IPS DF 6.9 (cell line): ENCODE measurements around the gene EFEMP1.

Experiments used
- DNase-seq: peaks from one replicate; pipeline ENCODE4 v3.0.0-alpha.2; 2013; ENCODE audit warnings: low read depth, low spot score
- H3K27ac ChIP-seq: one replicate; pipeline ENCODE4 v1.5.1; 2013; ENCODE audit warnings: low read length, control low read depth
- H3K27me3 ChIP-seq: 2 replicates; pipeline ENCODE4 v1.6.1; 2013; ENCODE audit warnings: mild to moderate bottlenecking, low read length; ENCODE audit not compliant: control insufficient read depth, insufficient read depth
- H3K36me3 ChIP-seq: 2 replicates; pipeline ENCODE4 v1.6.1; 2013; ENCODE audit warnings: low read length; ENCODE audit not compliant: control insufficient read depth, insufficient read depth
- H3K4me1 ChIP-seq: 2 replicates; pipeline ENCODE4 v1.6.1; 2013; ENCODE audit warnings: low read length; ENCODE audit not compliant: control insufficient read depth, insufficient read depth
- H3K4me3 ChIP-seq: 2 replicates; pipeline ENCODE4 v1.5.1; 2013; ENCODE audit warnings: mild to moderate bottlenecking, low read length
- H3K9me3 ChIP-seq: 2 replicates; pipeline ENCODE4 v1.6.1; 2013; ENCODE audit warnings: low read length, inconsistent platforms; ENCODE audit not compliant: control insufficient read depth, insufficient read depth
- WGBS: extraction: QIAGEN DNeasy Blood & Tissue Kit; methylation state at CpG from one replicate; pipeline ENCODE4 v1.1.7; 2013; ENCODE audit warnings: mixed read lengths, missing lambda C conversion rate; ENCODE audit not compliant: insufficient read length, insufficient coverage; 5-methylcytosine and 5-hydroxymethylcytosine counted together

Gene EFEMP1

GRCh38 chr2:55917117-55917516, 6.5 kb downstream of the EFEMP1 start:
- Histone ChIP-seq H3K9me3 (no peaks in the 10 kb centered on the region), H3K4me3 (no peak overlapping the region), H3K27me3 (no peaks in the 10 kb centered on the region; the same call in 1 of the 2 replicates), H3K27ac (no peak overlapping the region), H3K4me1 (no peaks in the 10 kb centered on the region; the same call in 1 of the 2 replicates), H3K36me3 (no peaks in the 10 kb centered on the region)
- WGBS = no CpG with 5 or more reads among the region's 5 CpGs
- no peak for DNase-seq

GRCh38 chr2:55916473-55917049, 7.0 kb downstream of the EFEMP1 start:
- no CpG with 5 or more reads among the region's 7 CpGs for WGBS
- Histone ChIP-seq H3K9me3 (no peaks in the 10 kb centered on the region), H3K27me3 (no peaks in the 10 kb centered on the region), H3K27ac (no peak overlapping the region), H3K36me3 (no peaks in the 10 kb centered on the region), H3K4me1 (no peaks in the 10 kb centered on the region), H3K4me3 (no peak overlapping the region)
- DNase-seq = no peak

DNA sequence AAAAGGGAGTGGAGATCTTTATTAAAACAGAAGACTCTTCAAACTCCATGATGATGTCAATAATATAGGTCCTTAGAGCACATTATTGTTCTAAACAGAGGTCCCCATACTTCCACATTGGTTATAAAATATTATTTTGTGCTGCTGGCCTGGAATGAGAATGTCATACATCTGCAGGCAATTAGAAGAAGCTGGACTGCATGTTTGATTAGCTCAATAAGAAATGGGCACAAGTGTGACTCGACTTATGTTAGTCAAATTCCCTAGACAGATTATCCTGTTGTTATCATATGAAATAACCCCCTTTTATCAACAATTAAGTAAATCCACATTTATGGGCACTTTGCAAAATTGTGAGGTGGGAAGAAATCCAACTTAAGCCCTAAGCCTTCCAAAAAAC, 8.8 kb downstream of the EFEMP1 start:
- Histone ChIP-seq H3K9me3 (no peaks in the 10 kb centered on the region), H3K27ac (no peak overlapping the region), H3K27me3 (no peaks in the 10 kb centered on the region), H3K4me1 (no peaks in the 10 kb centered on the region), H3K4me3 (no peak overlapping the region), H3K36me3 (no peaks in the 10 kb centered on the region)
- DNase-seq = no peak
- WGBS = no CpG with 5 or more reads among the region's 1 CpG

- Histone ChIP-seq H3K27me3 (no peaks in the 10 kb centered on the region), H3K27ac (no peak overlapping the region), H3K4me3 (no peak overlapping the region), H3K36me3 (no peaks in the 10 kb centered on the region), H3K9me3 (no peaks in the 10 kb centered on the region), H3K4me1 (no peaks in the 10 kb centered on the region)
- no peak for DNase-seq
- no CpG with 5 or more reads among the region's 3 CpGs for whole genome bisulfite sequencing
Observed at GRCh38 chr2:55912926-55913325, 10.7 kb downstream of the EFEMP1 start.

DNA sequence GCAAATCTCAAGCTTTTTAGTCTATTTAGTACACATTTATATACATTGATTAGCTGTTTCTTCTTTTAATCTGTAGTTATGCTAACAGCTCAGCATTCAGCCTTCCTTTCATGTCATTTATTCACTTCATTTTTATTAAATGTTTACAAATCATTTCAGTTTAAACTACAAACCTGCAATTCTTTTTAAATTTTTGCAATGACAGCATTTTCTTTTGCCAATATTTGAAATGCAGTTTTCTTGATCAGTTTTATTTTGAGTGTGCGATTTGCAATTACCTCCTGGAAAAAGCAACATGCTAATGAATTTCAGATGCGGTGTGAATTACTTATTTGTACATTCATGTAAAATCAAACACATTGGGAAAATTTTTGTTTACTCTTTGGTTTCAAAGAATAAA, 13.5 kb downstream of the EFEMP1 start:
- H3K27me3 ChIP-seq = no peaks in the 10 kb centered on the region
- no CpG with 5 or more reads among the region's 2 CpGs for WGBS

GRCh38 chr2:55907686-55908085, 15.9 kb downstream of the EFEMP1 start:
- Histone ChIP-seq H3K4me1 (no peaks in the 10 kb centered on the region), H3K9me3 (no peaks in the 10 kb centered on the region), H3K4me3 (no peak overlapping the region), H3K36me3 (no peaks in the 10 kb centered on the region), H3K27me3 (no peaks in the 10 kb centered on the region), H3K27ac (no peak overlapping the region)
- no peak for DNase-seq
- WGBS = no CpG with 5 or more reads among the region's 3 CpGs

More for the DNA sequence above, 13.5 kb downstream of the EFEMP1 start:
- H3K9me3 ChIP-seq = no peaks in the 10 kb centered on the region
- no peak for DNase-seq
- no peak overlapping the region for H3K4me3 ChIP-seq
- no peak overlapping the region for H3K27ac ChIP-seq
- H3K4me1 ChIP-seq = no peaks in the 10 kb centered on the region
- no peaks in the 10 kb centered on the region for H3K36me3 ChIP-seq

- no CpG with 5 or more reads among the region's 1 CpG for WGBS
- Histone ChIP-seq H3K27ac (no peak overlapping the region), H3K4me3 (no peak overlapping the region)
Observed at GRCh38 chr2:55906993-55907392, 16.6 kb downstream of the EFEMP1 start.

GRCh38 chr2:55903727-55904126, 19.9 kb downstream of the EFEMP1 start:
- no CpG with 5 or more reads among the region's 2 CpGs for WGBS
- H3K36me3 ChIP-seq = no peaks in the 10 kb centered on the region
- no peaks in the 10 kb centered on the region for H3K4me1 ChIP-seq
- H3K9me3 ChIP-seq = no peaks in the 10 kb centered on the region
- no peak overlapping the region for H3K4me3 ChIP-seq
- H3K27ac ChIP-seq = no peak overlapping the region
- H3K27me3 ChIP-seq = no peaks in the 10 kb centered on the region
- DNase-seq = no peak

More at GRCh38 chr2:55906993-55907392, 16.6 kb downstream of the EFEMP1 start:
- H3K36me3 ChIP-seq = no peaks in the 10 kb centered on the region
- no peak for DNase-seq
- H3K4me1 ChIP-seq = no peaks in the 10 kb centered on the region
- no peaks in the 10 kb centered on the region for H3K9me3 ChIP-seq
- H3K27me3 ChIP-seq = no peaks in the 10 kb centered on the region

DNA sequence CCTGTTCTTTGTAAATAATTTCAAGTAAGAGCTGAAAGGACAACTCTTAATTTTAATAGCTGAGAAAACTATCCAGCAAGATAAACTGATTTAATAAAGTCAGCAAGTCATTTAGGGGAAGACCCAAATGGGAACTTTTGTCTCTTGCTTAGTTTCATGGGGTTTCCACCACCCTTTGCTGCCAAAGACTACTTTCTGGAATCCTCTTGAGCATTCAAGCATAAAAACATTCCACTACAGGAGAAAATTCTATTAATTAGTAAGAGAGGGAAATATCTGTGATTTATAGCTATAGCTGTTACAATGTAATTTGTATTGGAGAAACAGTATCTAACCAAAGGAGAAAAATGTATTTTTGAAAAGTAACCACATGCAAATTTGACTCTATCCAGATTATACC, 20.6 kb downstream of the EFEMP1 start:
- no peak overlapping the region for H3K4me3 ChIP-seq
- no peak for DNase-seq
- H3K4me1 ChIP-seq = no peaks in the 10 kb centered on the region
- no peak overlapping the region for H3K27ac ChIP-seq
- H3K9me3 ChIP-seq = no peaks in the 10 kb centered on the region
- H3K27me3 ChIP-seq = no peaks in the 10 kb centered on the region
- no peaks in the 10 kb centered on the region for H3K36me3 ChIP-seq

DNA sequence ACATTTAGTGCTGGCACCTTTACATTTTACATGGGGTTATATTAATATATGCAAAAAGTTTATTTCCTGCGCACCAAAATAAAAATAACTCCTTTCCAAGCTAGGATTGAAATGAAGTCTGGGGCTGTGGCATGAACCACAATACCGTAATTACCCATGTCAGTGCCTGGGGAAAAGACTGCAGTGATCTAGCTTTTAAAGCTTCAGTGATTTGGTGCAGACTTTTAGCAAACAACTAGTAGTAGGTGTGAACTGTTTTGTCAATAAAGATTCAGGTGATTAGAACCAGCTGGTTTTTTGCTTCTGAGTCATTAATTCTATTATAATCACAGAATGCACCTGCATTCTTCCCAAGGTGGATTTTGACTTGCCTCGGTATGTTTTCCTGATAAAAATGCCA, 21.2 kb downstream of the EFEMP1 start:
- H3K27me3 ChIP-seq = no peaks in the 10 kb centered on the region
- H3K4me1 ChIP-seq = no peaks in the 10 kb centered on the region
- H3K9me3 ChIP-seq = no peaks in the 10 kb centered on the region
- H3K27ac ChIP-seq = no peak overlapping the region
- no CpG with 5 or more reads among the region's 3 CpGs for WGBS
- no peaks in the 10 kb centered on the region for H3K36me3 ChIP-seq
- no peak for DNase-seq
- no peak overlapping the region for H3K4me3 ChIP-seq

DNA sequence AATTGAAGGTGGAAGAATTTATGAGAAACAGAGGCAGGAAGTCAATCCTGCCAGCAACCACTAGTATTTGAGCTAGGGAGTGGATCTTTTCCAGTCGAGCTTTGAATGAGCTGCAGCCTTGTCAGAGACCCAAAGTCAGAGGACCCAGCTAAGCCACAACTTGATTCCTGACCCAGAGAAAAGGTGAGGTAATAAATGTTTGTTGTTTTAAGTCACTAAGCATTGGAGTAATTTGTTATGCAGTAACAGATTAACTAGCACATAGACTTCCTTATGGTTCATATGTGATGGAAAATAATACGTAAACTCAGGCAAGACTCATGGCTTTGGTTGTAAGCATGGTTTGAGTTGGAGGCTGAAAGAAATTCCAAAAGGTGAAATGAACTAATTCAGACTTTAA, 21.6 kb downstream of the EFEMP1 start:
- no peaks in the 10 kb centered on the region for H3K27me3 ChIP-seq
- H3K9me3 ChIP-seq = no peaks in the 10 kb centered on the region
- WGBS = no CpG with 5 or more reads among the region's 2 CpGs
- no peak overlapping the region for H3K27ac ChIP-seq
- no peaks in the 10 kb centered on the region for H3K36me3 ChIP-seq
- no peak for DNase-seq
- H3K4me3 ChIP-seq = no peak overlapping the region
- no peaks in the 10 kb centered on the region for H3K4me1 ChIP-seq
